ENCODE measurements around the gene TBRG4.

TBRG4 gene

DNA sequence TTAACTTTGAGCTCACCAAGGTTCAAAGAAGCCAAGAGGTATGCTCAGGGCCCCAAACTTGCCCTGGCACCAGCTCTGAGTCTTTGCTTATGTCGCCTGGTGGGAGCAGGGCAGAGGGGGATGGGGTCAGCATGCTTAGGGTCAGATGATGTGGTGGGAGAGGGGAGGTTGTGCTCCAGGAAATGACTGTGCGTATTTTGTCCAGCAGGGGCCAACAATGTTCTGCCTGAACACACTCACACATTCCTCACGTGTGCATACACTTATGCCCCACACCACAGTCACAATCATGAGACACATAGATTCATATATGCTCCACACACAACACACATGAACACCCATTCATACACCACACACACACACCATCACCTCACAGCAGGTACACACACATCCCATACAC, 41.7 kb upstream of the TBRG4 start:
- Histone ChIP-seq H3K27ac (no peak overlapping the region), H3K27me3 (replicated peaks) (peaks cover 14% of the 10 kb centered on the region), H3K36me3 (replicated peaks) (no peaks in the 10 kb centered on the region), H3K4me3 (ENCODE audit: low read depth, low read length) (no peak overlapping the region)
- DNase-seq: no peak
- in situ Hi-C loops (cut with HindIII; ENCODE audit: low pct_ligation_motif_present, low sequenced_read_pairs): no loop called here
- peak; percentile 23 for TF ChIP-seq CTCF (IDR thresholded peaks at IDR 0.05; ENCODE audit: low read depth, low read length, missing control alignments)

DNA sequence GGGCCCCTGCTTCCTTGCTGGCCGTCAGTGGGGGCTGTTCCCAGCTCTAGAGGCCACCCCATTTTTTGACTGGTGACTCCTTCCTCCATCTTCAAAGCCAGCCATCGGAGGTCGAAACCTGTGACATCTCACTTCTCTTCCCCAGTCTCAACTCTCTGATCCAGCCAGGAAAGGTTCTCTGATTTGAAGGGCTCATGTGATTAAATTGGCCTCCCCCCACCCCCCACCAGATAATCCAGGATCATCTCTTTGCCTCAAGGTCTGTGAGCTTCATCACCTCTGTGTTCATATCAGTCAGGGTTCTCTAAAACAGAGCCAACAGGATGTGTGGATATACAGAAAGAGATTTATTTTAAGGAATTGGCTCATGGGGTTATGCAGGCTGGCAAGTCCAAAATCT, 40.5 kb upstream of the TBRG4 start:
- H3K4me3 ChIP-seq (ENCODE audit: low read depth, low read length): no peak overlapping the region
- H3K27me3 ChIP-seq (replicated peaks): peaks cover 9% of the 10 kb centered on the region
- DNase-seq: no peak
- in situ Hi-C loops (cut with HindIII; ENCODE audit: low pct_ligation_motif_present, low sequenced_read_pairs): no loop called here
- TF ChIP-seq CTCF (IDR thresholded peaks at IDR 0.05; ENCODE audit: low read depth, low read length, missing control alignments): no peak
- H3K27ac ChIP-seq: no peak overlapping the region
- H3K36me3 ChIP-seq (replicated peaks): no peaks in the 10 kb centered on the region

DNA sequence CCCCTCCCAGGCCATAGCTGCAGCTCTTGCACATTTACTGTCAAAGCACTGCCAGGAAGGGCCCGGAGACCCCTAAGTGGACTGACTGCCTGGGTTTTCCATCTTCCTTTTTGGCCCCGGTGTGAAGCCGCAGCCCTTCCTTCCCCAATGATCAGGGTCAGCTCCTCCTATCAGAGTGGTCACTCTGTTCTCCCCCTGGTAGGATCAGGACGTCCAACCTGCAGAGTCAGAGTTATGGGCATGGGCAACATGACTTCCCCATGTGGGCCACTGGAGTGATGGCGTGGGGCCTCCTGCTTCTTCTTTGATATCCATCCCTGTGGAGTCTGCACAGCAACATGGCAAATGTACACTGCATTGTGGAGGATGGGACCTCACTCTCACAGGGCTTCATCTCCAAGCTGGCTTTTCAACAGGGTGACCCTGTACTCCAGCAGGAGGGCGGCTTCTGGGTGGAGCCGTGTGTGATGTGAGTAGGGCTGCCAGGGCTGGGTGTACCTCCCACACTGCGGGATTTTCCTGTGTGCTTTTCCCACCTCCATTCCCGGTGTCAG, 39.7 kb upstream of the TBRG4 start:
- no peaks in the 10 kb centered on the region for H3K36me3 ChIP-seq (replicated peaks)
- peaks cover 4% of the 10 kb centered on the region for H3K27me3 ChIP-seq (replicated peaks)
- H3K27ac ChIP-seq: no peak overlapping the region
- no peak for DNase-seq
- in situ Hi-C loops (cut with HindIII; ENCODE audit: low pct_ligation_motif_present, low sequenced_read_pairs): no loop called here
- no peak for TF ChIP-seq CTCF (IDR thresholded peaks at IDR 0.05; ENCODE audit: low read depth, low read length, missing control alignments)
- no peak overlapping the region for H3K4me3 ChIP-seq (ENCODE audit: low read depth, low read length)

DNA sequence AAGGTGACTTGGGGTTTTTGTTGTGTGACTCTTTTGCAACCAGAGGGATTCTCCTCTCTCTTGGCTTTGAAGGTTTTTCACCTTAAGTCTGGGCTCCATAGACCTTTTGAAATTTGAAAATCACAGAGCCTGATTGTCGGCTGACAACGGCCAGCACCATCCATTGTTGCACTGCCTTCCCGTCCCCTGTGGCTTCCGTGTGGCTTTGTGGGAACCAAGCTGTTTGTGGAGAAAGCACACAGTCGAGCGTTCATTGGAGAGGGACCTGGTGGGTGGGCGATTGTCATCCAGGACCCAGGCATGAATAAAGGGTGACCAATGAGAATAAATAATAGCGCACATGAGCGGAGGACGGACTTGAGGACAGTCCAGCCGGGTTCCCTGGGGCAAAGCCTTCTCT, 38.7 kb upstream of the TBRG4 start:
- Histone ChIP-seq H3K27ac (no peak overlapping the region), H3K36me3 (replicated peaks) (no peaks in the 10 kb centered on the region), H3K4me3 (ENCODE audit: low read depth, low read length) (no peak overlapping the region), H3K27me3 (replicated peaks) (peaks cover 4% of the 10 kb centered on the region)
- no peak for DNase-seq
- no peak for TF ChIP-seq CTCF (IDR thresholded peaks at IDR 0.05; ENCODE audit: low read depth, low read length, missing control alignments)
- in situ Hi-C loops (cut with HindIII; ENCODE audit: low pct_ligation_motif_present, low sequenced_read_pairs): no loop called here

DNA sequence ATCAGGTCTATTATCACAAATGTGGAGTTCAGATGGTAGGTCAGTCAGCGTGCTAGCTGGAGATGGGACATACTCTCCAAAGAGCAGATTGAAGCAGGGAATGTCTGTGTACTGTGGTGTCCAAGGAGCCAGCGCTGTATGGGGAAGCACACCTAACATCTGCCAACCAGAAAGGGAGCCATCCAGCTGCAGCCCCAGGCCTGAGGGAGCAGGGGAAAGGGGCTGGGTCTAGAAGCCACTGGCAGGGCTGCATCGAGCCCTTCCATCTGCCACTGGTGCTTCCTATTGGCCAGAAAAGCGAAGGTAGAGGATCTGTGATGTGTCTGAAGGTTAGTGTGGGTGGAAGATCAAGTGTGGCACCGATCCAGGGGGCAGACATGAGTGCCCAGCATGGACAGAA, 38.1 kb upstream of the TBRG4 start:
- no peak overlapping the region for H3K27ac ChIP-seq
- no peak for DNase-seq
- no peak for TF ChIP-seq CTCF (IDR thresholded peaks at IDR 0.05; ENCODE audit: low read depth, low read length, missing control alignments)
- H3K36me3 ChIP-seq (replicated peaks): no peaks in the 10 kb centered on the region
- peaks cover 4% of the 10 kb centered on the region for H3K27me3 ChIP-seq (replicated peaks)
- in situ Hi-C loops (cut with HindIII; ENCODE audit: low pct_ligation_motif_present, low sequenced_read_pairs): no loop called here
- H3K4me3 ChIP-seq (ENCODE audit: low read depth, low read length): no peak overlapping the region

DNA sequence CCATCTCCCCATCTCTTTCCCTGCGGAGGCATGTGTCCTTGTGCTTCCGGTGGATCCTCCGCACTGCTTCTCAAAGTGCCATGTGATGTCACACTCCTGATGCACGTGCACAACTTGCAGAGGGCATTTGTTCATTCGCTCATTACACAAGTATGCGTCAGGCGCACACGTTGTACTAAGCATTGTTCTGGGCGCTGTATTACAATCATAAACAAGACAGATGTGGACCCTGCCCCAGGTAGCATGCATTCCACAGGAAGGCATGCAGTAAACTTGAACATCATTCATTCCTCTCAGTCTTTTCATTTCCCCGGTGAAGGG, 37.1 kb upstream of the TBRG4 start:
- in situ Hi-C loops (cut with HindIII; ENCODE audit: low pct_ligation_motif_present, low sequenced_read_pairs): no loop called here
- no peak for DNase-seq
- Histone ChIP-seq H3K27me3 (replicated peaks) (peaks cover 4% of the 10 kb centered on the region), H3K4me3 (ENCODE audit: low read depth, low read length) (no peak overlapping the region), H3K27ac (no peak overlapping the region), H3K36me3 (replicated peaks) (no peaks in the 10 kb centered on the region)
- no peak for TF ChIP-seq CTCF (IDR thresholded peaks at IDR 0.05; ENCODE audit: low read depth, low read length, missing control alignments)

All from brain microvascular endothelial cell (primary cell).